ENCODE measurements around the gene COL27A1.
"Not testable (repeated sequence)": the region's sequence is repeated elsewhere in the genome, so short reads cannot be mapped to it uniquely, and the experiment has no call there.

The COL27A1 gene

DNA sequence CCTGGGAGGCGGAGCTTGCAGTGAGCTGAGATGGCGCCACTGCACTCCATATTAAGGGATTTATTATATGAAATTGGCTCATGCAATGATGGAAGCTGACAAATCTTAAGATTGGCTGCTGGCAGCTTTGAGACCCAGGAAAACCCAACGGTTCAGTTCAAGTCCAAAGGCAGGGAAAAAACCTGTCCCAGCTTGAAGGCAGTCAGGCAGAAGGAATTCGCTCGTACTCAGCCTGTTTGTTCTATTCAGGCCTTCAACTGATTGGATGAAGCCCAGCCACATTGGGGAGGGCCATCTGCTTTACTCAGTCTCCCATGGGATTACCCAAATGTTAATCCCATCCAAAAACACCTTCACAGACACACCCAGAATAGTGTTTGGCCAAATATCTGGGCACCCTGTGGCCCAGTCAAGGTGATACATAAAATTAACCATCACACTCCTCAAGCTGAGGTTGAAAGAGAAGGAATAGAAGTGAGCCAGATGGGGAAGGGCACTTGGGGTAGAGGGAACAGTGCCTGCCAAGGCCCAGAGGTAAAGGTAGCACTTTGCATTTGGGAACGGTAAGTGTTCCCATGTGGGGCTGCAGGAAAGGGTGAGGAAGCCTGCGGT, 159.0 kb downstream of the COL27A1 start:
- in situ Hi-C loops (cut with MboI; ENCODE audit: low sequenced_read_pairs): no loop called here

DNA sequence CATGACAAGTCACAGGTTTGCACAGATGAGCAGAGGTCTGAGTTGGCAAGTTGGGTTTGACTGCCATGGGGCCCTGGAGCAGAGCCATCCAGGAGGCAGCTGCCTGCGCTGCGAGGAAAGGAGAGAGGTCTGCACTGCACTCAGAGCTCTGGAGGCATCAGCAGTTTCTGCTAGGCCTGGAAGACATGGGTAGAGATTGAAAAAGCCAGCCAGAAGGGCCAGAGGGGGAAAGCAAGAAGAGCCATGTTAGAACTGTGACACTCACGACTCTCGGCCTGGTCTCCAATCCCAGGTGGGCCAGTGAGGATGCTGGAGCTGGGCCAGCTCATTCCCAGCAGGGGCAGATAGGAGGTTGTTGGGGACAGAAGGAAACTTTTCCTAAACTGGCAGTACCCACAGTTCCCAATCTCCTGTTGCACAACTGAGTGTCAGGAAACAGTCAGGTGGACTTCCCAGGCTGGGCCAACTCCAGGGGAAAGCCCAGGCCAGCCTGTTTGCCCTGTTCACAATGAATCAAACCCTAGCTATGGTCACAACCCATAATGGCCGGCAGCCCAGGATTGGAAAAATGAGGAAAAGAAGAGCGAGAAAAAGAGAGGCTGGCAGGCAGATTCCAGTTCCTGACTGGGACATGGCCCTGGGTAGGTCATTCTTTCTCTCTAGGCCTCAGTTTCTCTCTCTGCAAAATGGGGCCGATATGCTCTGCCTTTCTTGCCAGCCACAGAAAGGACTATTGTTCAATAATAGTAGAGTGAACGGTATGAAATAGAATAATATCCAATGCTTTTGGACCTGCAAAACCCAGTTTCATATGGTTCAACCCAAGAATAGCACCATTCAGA, 159.8 kb downstream of the COL27A1 start:
- in situ Hi-C loops (cut with MboI; ENCODE audit: low sequenced_read_pairs): no loop called here

- in situ Hi-C loops (cut with MboI; ENCODE audit: low sequenced_read_pairs): no loop called here
Measured at GRCh38 chr9:114315723-114316363, 160.5 kb downstream of the COL27A1 start.

- in situ Hi-C loops (cut with MboI; ENCODE audit: low sequenced_read_pairs): no loop called here
Measured at GRCh38 chr9:114316605-114317230, 161.4 kb downstream of the COL27A1 start.

DNA sequence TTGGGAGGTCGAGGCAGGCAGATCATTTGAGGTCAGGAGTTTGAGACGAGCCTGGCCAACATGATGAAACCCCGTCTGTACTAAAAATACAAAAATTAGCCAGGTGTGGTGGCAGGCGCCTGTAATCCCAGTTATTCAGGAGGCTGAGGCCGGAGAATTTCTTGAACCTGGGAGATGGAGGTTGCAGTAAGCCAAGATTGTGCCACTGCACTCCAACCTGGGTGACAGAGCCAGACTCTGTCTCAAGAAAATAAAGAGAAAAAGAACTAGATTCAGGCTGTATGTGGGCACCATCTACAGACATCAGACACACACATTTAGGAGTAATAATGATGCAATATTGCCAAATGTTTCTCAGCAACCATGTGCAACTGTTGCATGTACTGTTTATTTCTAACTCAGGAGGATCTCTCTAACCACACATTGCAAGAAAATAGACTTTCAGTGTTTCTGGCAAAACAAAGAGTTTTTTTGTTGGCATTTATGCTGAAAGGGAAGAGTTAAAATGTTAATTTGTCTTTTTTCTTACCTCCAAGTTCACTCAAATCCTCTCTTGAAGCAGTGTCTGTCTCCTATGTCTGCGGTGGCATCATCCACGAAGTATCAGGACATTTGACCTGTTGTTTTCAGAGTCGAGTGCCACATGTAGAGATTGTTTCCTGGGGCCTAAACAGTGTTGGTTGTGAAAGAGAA, 162.5 kb downstream of the COL27A1 start:
- in situ Hi-C loops (cut with MboI; ENCODE audit: low sequenced_read_pairs): no loop called here

GRCh38 chr9:114318416-114318815, 163.1 kb downstream of the COL27A1 start:
- in situ Hi-C loops (cut with MboI; ENCODE audit: low sequenced_read_pairs): no loop called here

- in situ Hi-C loops (cut with MboI; ENCODE audit: low sequenced_read_pairs): no loop called here
Measured at GRCh38 chr9:114319147-114319546, 163.8 kb downstream of the COL27A1 start.

DNA sequence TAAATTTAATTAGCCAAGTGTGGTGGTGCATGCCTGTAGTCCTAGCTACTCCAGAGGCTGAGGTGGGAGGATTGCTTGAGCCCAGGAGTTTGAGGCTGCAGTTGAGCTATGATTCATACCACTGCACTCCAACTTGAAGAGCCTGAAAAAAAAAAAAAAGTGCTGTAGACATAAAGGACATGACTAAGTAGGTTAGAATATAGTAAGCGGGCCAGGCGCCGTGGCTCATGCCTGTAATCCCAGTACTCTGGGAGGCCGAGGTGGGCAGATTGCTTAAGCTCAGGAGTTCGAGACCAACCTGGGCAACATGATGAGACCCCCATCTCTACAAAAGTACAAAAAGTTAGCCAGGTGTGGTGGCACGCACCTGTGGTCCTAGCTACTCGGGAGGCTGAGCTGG, 165.4 kb downstream of the COL27A1 start:
- in situ Hi-C loops (cut with MboI; ENCODE audit: low sequenced_read_pairs): not testable (repeated sequence)

DNA sequence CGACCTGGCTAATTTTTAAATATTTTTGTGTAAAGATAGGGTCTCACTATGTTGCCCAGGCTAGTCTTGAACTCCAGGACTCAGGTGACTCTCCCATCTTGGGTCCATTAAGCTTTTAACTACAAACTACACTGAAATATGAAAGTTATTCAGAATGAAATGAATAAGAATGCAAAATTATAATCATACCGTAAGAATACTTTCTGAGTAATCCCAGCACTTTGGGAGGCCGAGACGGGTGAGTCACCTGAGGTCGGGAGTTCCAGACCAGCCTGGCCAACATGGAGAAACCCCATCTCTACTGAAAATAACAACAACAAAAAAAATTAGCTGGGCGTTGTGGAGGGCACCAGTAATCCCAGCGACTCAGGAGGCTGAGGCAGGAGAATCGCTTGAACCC, 166.4 kb downstream of the COL27A1 start:
- in situ Hi-C loops (cut with MboI; ENCODE audit: low sequenced_read_pairs): no loop called here

- in situ Hi-C loops (cut with MboI; ENCODE audit: low sequenced_read_pairs): not testable (repeated sequence)
Measured at GRCh38 chr9:114322160-114322818, 167.0 kb downstream of the COL27A1 start.

DNA sequence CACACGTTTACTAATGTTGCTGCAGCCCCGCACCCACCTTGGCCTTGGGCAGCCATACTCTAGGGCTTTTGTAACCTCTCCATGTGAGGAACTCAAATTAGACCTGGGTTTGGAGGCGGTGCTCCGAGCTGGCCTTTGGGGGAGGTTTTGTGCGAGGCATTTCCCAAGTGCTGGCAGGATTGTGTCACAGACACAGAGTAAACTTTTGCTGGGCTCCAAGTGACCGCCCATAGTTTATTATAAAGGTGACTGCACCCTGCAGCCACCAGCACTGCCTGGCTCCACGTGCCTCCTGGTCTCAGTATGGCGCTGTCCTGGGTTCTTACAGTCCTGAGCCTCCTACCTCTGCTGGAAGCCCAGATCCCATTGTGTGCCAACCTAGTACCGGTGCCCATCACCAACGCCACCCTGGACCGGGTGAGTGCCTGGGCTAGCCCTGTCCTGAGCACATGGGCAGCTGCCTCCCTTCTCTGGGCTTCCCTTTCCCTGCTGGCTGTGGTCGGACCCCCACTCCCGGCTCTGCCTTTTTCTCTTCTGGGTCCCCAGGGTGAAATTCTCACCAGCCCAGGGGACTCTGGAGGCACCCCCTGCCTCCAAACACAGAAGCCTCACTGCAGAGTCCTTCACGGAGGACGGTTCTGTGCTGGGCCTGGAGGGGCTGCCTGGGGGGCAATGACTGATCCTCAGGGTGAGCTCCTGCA, 167.6 kb downstream of the COL27A1 start, which contains the start of gene ORM1:
Gene ORM1 (plus strand): TSS at position 268 of the 701 bp plus-strand sequence. CDS start 36 bp downstream, at position 304.
- in situ Hi-C loops (cut with MboI; ENCODE audit: low sequenced_read_pairs): not testable (repeated sequence)

GRCh38 chr9:114323849-114324248, 168.5 kb downstream of the COL27A1 start:
- in situ Hi-C loops (cut with MboI; ENCODE audit: low sequenced_read_pairs): not testable (repeated sequence)

GRCh38 chr9:114324492-114324891, 169.2 kb downstream of the COL27A1 start:
- in situ Hi-C loops (cut with MboI; ENCODE audit: low sequenced_read_pairs): no loop called here

GRCh38 chr9:114324965-114325364, 169.6 kb downstream of the COL27A1 start:
- in situ Hi-C loops (cut with MboI; ENCODE audit: low sequenced_read_pairs): not testable (repeated sequence)

- in situ Hi-C loops (cut with MboI; ENCODE audit: low sequenced_read_pairs): not testable (repeated sequence)
Measured at GRCh38 chr9:114325684-114326254, 170.4 kb downstream of the COL27A1 start.

GRCh38 chr9:114327749-114328148, 172.4 kb downstream of the COL27A1 start:
- in situ Hi-C loops (cut with MboI; ENCODE audit: low sequenced_read_pairs): no loop called here

- in situ Hi-C loops (cut with MboI; ENCODE audit: low sequenced_read_pairs): not testable (repeated sequence)
Measured at GRCh38 chr9:114328357-114328820, 173.1 kb downstream of the COL27A1 start.

DNA sequence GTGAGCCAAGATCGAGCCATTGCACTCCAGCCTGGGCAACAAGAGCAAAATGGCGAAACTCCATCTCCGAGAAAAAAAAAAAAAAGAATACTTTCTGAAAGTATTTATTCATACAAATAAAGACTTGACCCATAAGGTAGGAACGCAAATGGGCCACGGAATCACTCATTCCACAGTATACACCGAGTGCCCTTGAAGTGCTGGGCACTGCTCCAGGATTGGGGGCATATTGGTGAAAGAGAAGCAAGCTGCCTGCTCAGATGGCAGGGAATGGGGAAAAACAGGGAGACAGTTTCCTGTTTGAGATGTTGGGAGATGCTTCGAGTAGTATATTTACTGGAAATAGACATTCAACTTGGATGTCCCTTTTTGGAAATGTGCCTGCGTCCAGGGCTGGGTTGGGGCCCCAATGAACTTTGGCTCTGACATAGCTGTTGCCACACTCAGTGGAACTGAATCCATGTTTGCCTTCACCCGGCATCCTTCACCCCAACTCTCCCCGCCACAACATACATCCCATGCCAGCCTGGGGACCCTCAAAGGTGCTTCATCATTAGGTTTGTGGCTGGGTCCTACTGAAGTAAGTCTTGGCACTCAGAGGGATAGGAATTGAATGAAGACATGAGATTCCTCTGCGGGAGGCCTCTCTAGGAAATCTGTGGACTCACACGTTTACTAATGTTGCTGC, 173.7 kb downstream of the COL27A1 start:
- in situ Hi-C loops (cut with MboI; ENCODE audit: low sequenced_read_pairs): not testable (repeated sequence)
